NCI-H128 (cell line): Measurements from ENCODE around the gene SLC17A4.
"Not testable (repeated sequence)": the region's sequence is repeated elsewhere in the genome, so short reads cannot be mapped to it uniquely, and the experiment has no call there.

Experiments
- DNase-seq: peaks from one replicate; lab custom pipeline; 2025; ENCODE audit not compliant: unreplicated experiment; lab: John Stamatoyannopoulos, UW

SLC17A4 gene

DNA sequence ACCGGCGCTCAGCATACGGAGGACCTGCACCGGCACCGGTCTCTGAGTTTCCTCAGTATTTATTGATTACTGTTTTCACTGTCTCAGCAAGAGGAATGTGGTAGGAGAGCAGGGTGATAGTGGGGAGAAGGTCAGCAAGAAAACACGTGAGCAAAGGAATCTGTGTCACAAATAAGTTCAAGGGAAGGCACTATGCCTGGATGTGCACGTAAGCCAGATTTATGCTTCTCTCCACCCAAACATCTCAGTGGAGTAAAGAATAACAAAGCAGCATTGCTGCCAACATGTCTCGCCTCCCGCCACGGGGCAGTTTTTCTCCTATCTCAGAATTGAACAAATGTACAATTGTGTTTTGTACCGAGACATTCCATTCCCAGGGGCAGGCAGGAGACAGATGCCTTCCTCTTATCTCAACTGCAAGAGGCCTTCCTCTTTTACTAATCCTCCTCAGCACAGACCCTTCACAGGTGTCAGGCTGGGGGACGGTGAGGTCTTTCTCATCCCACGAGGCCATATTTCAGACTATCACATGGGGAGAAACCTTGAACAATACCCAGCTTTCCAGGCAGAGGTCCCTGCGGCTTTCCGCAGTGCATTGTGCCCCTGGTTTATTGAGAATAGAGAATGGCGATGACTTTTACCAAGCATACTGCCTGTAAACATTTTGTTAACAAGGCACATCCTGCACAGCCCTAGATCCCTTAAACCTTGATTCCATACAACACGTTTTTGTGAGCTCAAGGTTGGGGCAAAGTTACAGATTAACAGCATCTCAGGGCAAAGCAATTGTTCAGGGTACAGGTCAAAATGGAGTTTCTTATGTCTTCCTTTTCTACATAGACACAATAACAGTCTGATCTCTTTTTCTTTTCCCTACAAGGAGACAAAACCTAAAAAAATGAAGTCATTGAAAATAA lies 5.7 kb upstream of the SLC17A4 start:
- not testable (repeated sequence) for DNase-seq

DNA sequence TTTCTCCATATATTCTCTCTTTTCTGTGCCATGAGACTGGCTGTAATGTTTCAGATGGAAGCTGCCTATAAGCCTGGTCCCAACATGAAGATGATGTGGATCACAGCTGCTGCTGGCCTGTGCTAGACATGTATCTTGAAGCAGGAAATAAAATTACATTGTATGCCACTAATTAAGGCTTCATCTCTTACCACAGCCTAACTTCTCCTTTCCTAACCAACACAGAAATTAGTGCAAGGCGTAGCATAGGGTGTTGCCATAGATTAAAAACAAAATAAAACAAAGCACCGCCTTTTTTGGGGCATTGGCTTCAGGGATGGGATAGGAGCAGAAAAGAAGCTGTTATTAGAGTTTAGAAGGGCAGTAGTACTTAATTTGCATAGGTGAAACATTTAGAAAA lies 4.7 kb upstream of the SLC17A4 start:
- no peak for DNase-seq

GRCh38 chr6:25750906-25751305 lies 3.6 kb upstream of the SLC17A4 start:
- DNase-seq, result no peak

DNA sequence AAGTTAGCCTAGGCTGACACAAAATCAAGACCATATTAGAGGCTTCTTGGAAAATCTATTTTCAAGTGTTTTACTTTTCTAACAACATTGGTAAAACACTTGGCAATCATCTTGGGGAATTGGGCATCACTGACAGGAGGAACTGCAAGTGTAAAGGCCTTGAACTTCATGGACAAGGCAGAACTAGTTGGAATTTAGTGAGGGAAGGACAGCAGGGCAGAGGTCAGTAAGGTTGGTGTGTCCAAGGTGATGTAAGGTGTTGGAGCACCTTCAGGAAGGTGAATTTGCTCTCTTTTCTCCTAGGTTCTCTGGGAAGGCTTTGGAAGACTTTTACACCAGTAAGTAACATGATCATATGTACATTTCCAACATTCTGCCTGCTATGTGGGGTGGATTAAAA lies 1.5 kb upstream of the SLC17A4 start:
- no peak for DNase-seq

DNA sequence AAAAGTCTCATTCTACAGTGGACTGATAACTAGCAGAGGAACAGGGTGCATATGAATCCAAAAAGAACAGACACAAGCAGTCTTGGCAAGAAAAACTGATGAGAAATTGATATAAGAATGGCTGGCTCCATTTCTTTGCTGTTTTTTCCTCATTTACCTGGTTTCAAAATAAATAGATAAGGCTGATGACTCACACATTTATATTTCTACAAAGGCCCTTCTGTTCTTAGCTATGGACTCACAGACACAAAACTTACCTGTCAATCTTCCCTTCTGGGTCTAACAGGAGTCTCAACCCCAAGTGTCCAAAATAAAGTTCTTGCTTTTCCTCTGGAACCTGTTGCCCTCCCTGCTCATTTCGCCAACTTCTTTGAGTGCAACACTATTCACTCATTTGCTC lies 941 bp downstream of the SLC17A4 start:
- DNase-seq, result no peak

DNA sequence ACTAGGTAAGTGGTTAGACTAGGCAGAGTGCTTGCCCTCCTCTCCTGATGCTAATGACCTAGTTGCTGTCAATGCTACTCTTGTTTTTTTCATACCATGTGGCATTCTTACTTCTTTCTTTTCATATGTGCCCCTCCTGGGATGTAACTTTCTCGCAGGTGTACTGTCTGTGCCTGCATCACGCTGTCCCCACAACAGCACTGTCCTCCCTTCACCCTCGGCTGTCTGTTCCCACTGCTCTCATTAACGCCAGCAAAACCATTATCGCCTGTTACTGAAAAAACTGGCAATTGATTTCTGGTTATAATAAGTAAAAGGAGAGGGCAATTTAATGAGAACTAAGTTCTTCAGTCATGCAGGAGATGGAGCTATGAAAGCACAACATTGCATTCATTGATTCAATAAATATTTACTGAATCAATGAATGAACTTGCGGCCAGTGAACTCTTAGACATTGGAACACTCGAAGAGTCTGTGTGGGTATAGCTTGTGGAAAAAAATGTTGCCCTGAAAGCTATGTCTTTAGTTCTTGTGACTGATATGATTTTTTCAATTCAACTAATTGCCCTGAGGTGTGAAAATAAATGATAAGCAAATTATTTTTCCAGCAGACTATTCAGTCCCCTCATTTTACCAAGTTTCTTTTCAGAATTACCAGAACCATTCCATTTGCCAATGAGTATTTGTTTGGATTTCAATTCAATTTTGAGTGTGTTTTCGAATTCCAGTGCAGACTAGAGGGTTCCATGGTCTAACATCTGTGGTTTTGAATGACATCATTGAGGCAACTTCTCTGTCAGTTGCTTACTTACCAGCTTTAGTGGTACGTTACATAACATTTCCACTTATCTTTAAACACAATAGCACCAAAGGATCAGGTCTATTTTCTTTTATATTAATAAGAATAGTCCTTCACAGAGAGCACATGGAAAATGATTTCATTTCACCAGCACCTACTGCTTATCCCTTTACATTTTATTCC lies 2.1 kb downstream of the SLC17A4 start:
- DNase-seq, result no peak

DNA sequence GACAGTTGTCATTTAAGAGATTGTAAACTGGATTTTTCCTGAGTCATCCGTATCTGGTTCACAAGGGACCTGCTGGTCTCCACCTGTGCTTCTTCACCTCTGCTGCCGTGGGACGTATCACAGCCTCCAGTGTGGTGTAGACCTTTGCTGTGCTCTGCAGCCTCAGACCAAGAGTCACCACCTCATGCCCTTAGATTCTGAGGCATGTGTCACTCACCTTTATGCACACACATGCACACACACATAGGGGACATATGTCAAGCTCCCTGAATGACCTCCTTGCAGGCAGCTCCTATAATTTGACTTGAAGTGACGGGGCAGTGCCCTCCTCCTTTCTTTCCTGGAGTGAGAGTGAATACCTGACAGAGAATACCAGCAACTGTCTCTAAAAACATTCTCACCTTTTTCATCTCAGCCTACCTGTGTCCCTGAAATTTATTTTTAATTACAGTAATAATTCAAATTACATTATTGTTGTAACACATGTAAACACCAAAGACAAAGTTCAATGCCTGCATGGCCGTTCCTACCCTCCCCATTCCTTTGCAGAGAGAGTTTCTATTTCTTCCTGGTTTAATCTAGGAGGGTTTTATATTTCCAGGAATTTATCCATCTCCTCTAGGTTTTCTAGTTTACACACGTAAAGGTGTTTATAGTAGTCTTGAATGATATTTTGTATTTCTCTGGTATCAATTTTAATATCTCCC lies 3.5 kb downstream of the SLC17A4 start:
- DNase-seq, result no peak

DNA sequence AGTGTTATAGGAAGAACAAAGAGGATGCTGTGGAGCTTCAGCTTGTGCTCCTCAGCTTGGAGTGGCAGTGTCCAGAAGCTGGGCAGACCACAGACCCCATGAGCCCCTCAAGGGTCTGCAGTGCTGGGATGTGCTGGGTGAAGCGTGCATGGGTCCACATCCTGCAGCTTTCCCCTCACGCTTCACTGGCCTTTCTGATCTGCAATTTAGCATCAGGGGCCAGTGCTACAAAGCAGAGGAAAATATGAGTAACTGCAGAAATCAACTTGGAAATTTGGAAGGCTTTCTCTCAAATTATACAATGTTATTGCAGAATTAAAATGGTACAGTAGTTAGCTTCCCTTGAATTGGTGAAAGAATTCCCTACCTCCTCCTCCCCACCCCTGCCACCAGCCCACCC lies 10.1 kb downstream of the SLC17A4 start:
- no peak for DNase-seq

- no peak for DNase-seq
Measured at GRCh38 chr6:25768566-25768965, 14.0 kb downstream of the SLC17A4 start.

GRCh38 chr6:25769983-25770382 lies 15.4 kb downstream of the SLC17A4 start:
- DNase-seq, result no peak

GRCh38 chr6:25774120-25774715 lies 19.7 kb downstream of the SLC17A4 start:
- no peak for DNase-seq

DNA sequence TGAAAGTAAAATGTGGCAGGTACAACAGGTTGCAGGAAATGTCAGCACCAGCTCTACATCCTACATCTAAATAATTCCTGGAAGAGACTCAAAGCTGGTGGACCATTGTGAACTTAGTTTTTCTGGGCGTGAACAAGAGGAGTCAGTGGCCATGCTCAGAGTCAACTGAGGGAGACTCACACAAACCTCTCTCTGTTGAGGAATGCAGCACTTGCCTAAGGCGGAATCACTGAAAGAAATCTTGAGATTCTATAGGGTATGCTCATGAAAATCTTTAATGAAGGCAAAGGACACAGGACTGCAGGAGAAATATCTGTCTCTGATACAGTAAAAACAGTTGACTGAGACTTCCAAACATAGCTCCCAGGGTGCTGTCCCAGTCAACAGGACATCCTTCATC lies 22.5 kb downstream of the SLC17A4 start:
- no peak for DNase-seq

DNA sequence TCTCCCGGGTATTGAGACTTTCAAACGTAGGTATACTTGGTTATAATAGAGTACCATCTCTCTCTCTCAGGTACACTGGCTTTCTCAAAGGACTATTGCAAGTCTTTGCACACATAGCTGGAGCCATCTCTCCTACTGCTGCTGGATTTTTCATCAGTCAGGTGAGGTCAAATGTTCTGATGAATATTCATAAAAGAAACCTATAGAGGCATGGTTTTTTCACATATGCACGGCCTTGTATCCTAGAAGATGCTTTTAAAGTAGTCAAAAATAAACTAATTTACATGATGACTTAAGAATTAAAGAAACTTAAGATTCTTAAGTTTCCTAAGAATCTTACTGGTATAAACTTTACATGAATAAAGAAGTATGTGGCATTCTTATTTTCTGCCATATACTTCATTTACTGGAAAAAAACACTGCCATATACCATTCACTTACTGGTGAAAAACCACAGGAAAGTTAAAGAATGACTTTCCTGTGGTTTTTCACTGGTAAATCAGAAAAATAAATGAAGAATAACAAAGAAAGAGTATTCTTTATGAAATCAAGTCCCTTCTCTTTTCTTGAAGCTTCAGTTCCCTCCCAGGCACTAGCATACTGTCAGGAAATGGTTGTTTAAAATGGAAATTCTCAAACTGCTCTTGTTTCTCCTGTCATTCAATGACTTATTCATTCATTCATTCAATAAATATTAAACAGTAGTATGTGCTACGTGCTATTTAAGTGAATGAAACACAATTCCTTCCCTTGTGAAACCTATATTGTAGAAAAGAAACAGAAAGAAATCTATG lies 23.5 kb downstream of the SLC17A4 start:
- DNase-seq, result no peak

DNA sequence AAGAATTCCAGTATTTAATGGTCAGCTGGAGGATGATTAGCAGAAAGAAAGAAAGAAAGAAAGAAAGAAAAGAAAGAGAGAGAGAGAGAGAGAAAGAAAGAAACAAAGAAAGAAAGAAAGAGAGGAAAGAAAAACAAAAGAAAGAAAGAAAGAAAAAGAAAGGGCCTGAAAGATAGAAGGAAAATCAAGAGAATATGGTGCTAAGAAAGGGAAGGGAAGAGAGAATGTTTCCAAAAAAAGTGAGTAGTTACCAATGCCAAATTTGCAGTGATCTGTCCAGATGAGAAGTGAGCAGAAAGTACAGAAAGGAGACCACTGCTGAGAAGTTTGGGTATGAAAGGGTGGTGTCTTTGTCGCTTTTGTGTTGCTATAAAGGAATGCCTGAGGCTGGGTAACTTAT lies 26.6 kb downstream of the SLC17A4 start:
- DNase-seq, result no peak

DNA sequence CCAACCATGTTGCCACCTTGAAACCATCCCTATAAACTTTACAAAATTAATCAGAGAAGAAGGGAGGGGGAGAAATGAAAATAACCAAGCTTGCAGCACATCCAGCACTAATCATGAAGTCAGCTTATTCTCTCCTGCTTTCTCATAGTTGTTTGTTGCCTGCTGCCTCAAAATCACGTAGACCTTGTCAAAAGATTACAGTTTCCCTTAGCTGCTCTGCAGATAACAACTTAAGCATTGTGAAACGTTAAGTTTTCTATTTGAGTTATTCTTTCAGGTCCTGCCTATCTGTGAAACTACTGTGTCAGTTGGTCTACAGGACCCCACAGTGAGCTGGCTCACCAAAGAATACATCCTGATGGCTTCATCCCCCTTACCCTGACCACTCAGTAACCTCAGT lies 32.9 kb downstream of the SLC17A4 start:
- no peak for DNase-seq

DNA sequence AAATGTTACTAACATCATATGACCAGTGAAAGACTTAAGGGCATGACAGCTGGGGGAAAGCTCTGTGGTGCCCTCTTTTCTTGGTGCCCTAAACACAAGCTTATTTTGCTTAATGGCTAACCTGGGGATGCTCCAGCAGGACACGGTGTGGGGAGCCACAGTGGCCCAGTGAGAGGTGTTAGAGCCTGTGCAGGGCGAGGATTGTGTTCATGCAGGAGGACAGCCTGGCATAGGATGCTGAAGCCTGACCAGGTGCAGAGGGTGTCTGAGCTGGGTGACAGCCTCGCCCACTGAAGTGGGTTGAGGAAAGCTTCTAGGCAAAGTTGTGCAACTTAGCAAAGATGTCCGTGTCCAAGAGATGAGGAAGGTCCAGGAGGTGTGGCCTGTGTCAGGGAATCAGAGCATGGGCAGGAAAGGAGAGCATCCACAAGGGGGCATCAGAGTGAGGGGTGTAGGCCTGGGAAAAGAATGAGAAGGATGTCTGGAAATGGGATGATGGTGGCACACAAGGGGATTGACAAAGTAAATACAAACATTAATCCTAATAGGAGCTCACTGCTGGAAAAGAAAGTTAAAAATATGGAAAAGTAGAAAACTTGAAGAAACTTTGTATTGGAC lies 33.9 kb downstream of the SLC17A4 start:
- DNase-seq, result no peak

DNA sequence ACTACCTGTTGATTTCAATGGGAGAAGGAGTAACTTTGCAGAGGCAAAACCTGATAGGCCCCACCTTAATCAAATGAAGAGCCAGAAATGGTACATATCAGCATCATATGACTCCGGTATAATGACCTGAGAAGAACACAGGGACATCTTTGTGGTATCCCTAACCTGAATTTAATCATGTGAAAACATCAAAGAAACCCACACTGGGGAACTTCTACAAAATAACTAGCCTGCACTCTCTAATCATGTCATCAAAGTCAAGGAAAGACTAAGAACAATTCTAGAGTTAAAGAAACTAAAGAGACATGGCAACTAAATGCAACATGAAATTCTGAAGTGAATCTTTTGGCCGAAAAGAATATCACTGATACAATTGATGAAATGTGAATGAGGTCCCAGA lies 34.9 kb downstream of the SLC17A4 start:
- DNase-seq, result no peak

DNA sequence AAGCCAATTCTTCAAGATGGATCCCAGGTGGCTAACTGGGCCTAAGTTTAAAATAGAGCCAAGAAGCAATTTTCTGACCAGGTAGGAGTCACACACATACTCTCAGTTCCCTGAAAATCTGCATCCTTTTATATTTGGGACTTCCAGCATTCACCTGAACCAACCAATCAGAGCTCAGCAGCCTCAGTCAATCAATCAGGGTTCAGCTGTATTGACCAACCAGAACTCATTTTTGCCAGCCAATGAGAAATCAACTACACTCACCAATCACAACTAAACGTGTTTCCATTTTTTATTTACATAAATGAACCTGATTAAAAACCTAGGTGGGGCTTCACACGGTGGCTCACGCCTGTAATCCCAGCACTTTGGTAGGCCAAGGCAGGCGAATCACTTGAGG lies 37.5 kb downstream of the SLC17A4 start:
- DNase-seq, result no peak

- no peak for DNase-seq
Measured at GRCh38 chr6:25793970-25794369, 39.4 kb downstream of the SLC17A4 start.

GRCh38 chr6:25794784-25795183 lies 40.2 kb downstream of the SLC17A4 start:
- no peak for DNase-seq
